Muscle of leg (tissue), 11 donors: ENCODE measurements around the gene CAPNS2. TPM values are rescaled to one million over a fixed set of nuclear protein-coding genes. Genes with fewer than 3 reads are reported as not detected.
"Not testable (repeated sequence)": the region's sequence is repeated elsewhere in the genome, so short reads cannot be mapped to it uniquely, and the experiment has no call there.

Experiments
- DNase-seq: peaks from one replicate; pipeline ENCODE4 v3.0.0; 2013
- H3K27ac ChIP-seq: one replicate; pipeline ENCODE4 v1.5.1; 2013; ENCODE audit warnings: mild to moderate bottlenecking, low read length, control low read depth
- H3K27me3 ChIP-seq: one replicate; pipeline ENCODE4 v1.6.1; 2013; ENCODE audit warnings: low read length; ENCODE audit not compliant: control insufficient read depth, insufficient read depth
- H3K36me3 ChIP-seq: one replicate; pipeline ENCODE4 v1.6.1; 2013; ENCODE audit warnings: low read length; ENCODE audit not compliant: control insufficient read depth, insufficient read depth
- H3K4me1 ChIP-seq: one replicate; pipeline ENCODE4 v1.6.1; 2013; ENCODE audit warnings: low read length; ENCODE audit not compliant: control insufficient read depth, insufficient read depth
- H3K4me3 ChIP-seq: one replicate; pipeline ENCODE4 v1.5.1; 2013; ENCODE audit warnings: low read length, control low read depth
- H3K9me3 ChIP-seq: replicated peaks from 2 replicates; pipeline ENCODE4 v1.6.1; 2013; ENCODE audit warnings: low read depth, low read length; ENCODE audit not compliant: control insufficient read depth
- WGBS: methylation state at CpG from one replicate; pipeline ENCODE4 v1.1.5; 2013; ENCODE audit warnings: missing lambda C conversion rate; ENCODE audit not compliant: insufficient coverage; 5-methylcytosine and 5-hydroxymethylcytosine counted together
- polyA plus RNA-seq, 8 donors: library from polyadenylated mRNA; unstranded; fragments of 120-200 nt; gene quantifications; one replicate each; pipeline versions ENCODE4 v1.2.1 to v1.2.3, GENCODE V29; 2013; ENCODE audit warnings: inconsistent platforms in 1 of 8, low replicate concordance in 1 of 8; ENCODE audit not compliant: insufficient read length in 8 of 8, insufficient read depth in 1 of 8
- total RNA-seq: library from RNA; stranded (reverse); fragments of 120-200 nt; gene quantifications from one replicate; pipeline ENCODE4 v1.2.4, GENCODE V29; 2013

CAPNS2 gene
- total and polyA plus RNA-seq, 9 donors, result 0.12 to 7.1 (median 0.17) TPM; not detected in 1

DNA sequence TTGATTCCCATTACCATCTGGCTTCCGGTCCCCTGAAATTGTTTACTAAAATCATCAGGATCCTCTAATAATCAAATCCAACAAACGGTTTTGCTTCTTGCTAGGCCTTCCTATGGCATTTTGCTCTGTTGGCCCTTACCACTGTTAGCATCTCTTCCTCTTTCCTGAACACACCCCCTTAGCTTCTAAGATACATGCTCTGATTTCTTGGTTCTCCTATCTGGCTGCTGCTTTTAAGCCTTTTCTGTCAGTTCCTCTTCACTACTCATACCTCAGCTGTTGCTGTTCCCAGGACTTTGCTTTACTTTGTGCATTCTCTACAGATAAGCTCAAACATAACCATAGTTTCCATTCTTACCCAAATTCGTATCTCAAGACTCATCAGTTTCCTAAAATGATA lies 11.4 kb downstream of the CAPNS2 start:
- DNase-seq, result peak; percentile 34
- WGBS, result 88% methylated on average over 3 of the region's 3 CpGs
- no peaks in the 10 kb centered on the region for H3K9me3 ChIP-seq
- H3K36me3 ChIP-seq, result peaks cover 18% of the 10 kb centered on the region
- H3K4me1 ChIP-seq, result peaks cover 6% of the 10 kb centered on the region
- no peak overlapping the region for H3K4me3 ChIP-seq
- H3K27me3 ChIP-seq, result no peaks in the 10 kb centered on the region
- no peak overlapping the region for H3K27ac ChIP-seq

DNA sequence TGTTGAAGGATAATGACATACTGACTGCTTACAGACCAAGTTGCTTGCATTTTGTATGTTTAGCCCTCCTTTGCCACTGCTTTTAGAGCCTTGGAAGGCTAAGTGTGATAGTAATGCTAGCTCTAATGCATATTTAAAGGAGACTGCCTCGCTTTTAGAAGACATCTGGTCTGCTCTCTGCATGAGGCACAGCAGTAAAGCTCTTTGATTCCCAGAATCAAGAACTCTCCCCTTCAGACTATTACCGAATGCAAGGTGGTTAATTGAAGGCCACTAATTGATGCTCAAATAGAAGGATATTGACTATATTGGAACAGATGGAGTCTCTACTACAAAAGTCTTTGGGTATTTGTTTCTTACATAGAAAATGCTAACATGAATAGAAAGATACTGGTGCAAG lies 19.1 kb downstream of the CAPNS2 start:
- H3K4me3 ChIP-seq, result no peak overlapping the region
- no peak for DNase-seq
- no peaks in the 10 kb centered on the region for H3K9me3 ChIP-seq
- no peaks in the 10 kb centered on the region for H3K4me1 ChIP-seq
- H3K27ac ChIP-seq, result no peak overlapping the region
- H3K27me3 ChIP-seq, result no peaks in the 10 kb centered on the region
- H3K36me3 ChIP-seq, result no peaks in the 10 kb centered on the region
- WGBS, result no CpG with 5 or more reads among the region's 2 CpGs

DNA sequence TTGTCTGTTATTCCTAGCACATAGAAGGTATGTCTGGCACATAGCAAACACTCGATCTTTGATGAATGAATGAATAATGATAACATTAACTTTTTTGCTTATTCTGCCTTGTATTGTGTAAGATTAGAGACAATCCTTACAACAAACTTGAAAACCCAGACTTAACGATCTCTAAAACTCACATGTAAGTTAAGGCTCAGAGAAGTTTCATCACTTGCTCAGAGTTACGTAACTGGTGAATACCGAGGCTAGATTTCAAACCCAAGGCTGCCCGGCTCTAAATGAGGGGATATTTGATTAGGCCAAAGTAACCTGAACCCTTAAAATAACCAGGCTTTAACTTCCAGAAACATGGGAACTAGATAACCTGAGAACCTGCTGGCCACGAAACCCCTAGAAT lies 22.3 kb downstream of the CAPNS2 start:
- Histone ChIP-seq H3K4me3 (no peak overlapping the region), H3K27me3 (no peaks in the 10 kb centered on the region), H3K36me3 (no peaks in the 10 kb centered on the region), H3K9me3 (no peaks in the 10 kb centered on the region), H3K4me1 (no peaks in the 10 kb centered on the region), H3K27ac (no peak overlapping the region)
- no CpG with 5 or more reads among the region's 6 CpGs for WGBS
- no peak for DNase-seq

DNA sequence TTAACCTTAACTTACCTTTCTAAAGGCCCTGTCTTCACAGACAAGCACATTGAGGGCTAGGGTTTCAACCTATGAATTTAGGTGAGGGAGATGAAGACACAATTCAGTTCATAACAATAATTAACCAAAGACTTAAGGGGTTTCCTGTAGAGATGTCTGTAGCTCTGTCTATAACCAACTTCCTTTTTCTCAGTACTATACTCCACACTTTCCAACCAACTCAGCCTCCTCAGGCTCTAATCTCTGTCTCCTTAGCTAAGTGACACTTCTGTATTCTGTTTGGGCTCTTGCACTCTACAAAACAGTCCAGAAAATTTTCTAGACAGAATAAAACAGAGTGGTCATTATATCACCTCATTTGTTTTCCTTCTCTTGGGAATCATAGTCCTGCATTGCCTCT lies 25.8 kb downstream of the CAPNS2 start:
- Histone ChIP-seq H3K9me3 (no peaks in the 10 kb centered on the region), H3K27me3 (no peaks in the 10 kb centered on the region), H3K27ac (no peak overlapping the region)

DNA sequence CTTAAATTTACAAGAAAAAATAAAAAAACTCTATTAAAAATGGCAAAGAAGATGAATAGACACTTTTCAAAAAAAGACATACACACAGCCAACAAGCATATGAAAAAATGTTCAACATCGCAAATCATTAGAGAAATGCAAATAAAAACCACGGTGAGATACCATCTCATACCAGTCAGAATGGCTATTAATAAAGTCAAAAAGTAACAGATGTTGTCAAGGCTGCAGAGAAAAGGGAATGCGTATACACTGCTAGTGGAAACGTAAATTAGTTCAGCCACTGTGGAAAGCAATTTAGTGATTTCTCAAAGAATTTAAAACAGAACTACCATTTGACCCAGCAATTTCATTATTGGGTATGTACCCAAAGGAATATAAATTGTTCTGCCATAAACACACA lies 31.4 kb downstream of the CAPNS2 start:
- no CpG with 5 or more reads among the region's 4 CpGs for WGBS

More for the DNA sequence above, 25.8 kb downstream of the CAPNS2 start:
- Histone ChIP-seq H3K4me1 (no peaks in the 10 kb centered on the region), H3K36me3 (no peaks in the 10 kb centered on the region), H3K4me3 (no peak overlapping the region)
- no peak for DNase-seq

DNA sequence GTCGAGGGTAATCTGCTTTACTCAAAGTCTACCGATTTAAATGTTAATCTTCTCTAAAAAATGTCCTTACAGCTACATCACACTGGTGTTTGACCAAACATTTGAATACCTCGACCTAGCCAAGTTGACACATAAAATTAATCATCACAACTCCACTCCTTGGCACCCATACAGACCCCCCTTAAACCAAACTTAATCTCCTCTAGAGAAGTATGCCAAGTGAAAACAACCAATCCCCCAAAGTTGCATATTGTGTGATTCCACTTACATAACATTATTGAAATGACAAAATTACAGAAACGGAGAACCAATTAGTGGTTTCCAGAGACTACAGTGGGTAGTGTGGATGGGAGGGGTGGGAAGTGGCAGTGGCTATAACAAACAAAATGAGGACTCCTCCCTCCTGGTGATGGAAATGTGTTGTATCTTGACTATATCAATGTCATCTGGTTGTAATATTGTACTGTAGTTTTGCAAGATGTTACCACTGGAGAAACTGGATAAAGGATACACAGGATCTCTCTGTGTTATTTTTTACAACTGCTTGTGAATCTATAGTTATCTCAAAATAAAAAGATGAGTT lies 39.4 kb downstream of the CAPNS2 start:
- WGBS, result 57% methylated on average over 3 of the region's 4 CpGs
- H3K4me3 ChIP-seq, result no peak overlapping the region
- H3K9me3 ChIP-seq, result no peaks in the 10 kb centered on the region
- H3K4me1 ChIP-seq, result no peaks in the 10 kb centered on the region
- no peaks in the 10 kb centered on the region for H3K36me3 ChIP-seq
- H3K27ac ChIP-seq, result no peak overlapping the region
- DNase-seq, result peak; percentile 27
- H3K27me3 ChIP-seq, result no peaks in the 10 kb centered on the region

More for the DNA sequence above, 31.4 kb downstream of the CAPNS2 start:
- Histone ChIP-seq H3K27me3 (no peaks in the 10 kb centered on the region), H3K27ac (no peak overlapping the region), H3K4me1 (no peaks in the 10 kb centered on the region), H3K36me3 (no peaks in the 10 kb centered on the region), H3K9me3 (no peaks in the 10 kb centered on the region), H3K4me3 (no peak overlapping the region)
- no peak for DNase-seq

DNA sequence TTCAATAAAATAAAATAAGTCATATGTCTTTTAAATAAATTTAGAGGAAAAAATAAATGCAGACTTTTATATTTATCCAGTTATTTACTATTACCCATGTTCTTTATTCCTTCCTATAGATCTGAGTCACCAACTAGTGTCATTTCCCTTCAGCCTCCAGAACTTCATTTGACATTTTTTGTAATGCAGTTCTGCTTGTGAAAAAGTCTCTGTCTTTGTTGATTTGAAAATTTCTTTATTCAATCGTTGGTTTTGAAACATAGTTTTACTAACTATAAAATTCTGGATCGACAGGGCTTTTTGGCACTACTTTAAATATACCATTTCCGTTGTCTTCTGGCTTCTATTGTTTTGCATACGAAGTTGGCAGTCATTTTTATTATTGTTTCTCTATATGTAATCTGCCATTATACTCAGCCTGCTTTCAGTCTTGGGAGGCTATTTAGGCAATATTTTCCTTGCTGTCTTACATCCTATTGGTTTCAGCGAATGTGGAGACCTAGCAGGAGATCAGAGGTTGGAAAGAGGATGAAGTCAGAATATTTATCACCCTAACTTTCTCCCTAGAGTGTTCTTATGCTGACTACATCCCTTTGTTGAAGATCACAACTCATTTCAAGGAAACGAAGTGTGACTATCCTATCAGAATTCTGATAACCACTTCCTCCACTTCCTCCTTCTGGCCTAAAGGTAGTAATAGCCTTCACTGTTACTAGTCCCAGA lies 47.3 kb downstream of the CAPNS2 start:
- no CpG with 5 or more reads among the region's 6 CpGs for WGBS
- Histone ChIP-seq H3K4me3 (no peak overlapping the region), H3K4me1 (no peaks in the 10 kb centered on the region), H3K27ac (no peak overlapping the region), H3K27me3 (no peaks in the 10 kb centered on the region), H3K36me3 (no peaks in the 10 kb centered on the region), H3K9me3 (no peaks in the 10 kb centered on the region)
- no peak for DNase-seq

DNA sequence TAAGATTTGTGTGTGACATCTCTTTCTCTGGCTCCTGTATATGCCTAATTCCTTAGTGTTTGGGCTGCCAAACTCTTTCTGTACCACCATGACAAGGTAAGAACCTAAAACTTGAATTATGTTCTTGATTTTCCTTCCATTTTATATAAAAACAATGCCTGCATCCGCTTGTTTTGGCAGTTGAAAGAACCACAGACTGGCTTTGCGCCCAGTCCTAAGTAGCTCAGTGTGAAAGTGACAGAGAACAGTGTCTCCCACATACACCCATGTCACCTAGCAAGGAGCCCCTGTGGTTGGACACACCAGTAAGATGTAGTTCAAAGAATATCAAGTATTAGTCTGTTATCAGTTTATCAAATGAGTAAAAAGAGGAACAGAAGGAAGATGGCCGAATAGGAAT lies 48.6 kb downstream of the CAPNS2 start:
- WGBS, result 100% methylated on average over 1 of the region's 3 CpGs
- Histone ChIP-seq H3K27ac (no peak overlapping the region), H3K4me1 (no peaks in the 10 kb centered on the region)

DNA sequence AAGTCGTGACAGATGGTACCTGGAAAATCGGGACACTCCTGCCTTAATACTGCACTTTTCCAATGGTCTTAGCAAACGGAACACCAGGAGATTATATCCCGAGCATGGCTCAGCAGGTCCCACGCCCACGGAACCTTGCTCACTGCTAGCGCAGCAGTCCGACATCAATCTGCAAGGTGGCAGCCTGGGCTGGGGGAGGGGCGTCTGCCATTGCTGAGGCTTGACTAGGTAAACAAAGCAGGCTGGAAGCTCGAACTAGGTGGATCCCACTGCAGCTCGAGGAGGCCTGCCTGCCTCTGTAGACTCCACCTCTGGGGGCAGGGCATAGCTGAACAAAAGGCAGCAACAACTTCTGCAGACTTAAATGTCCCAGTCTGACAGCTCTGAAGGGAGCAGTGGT lies 49.2 kb downstream of the CAPNS2 start:
- WGBS, result 86% methylated on average over 11 of the region's 11 CpGs
- not testable (repeated sequence) for H3K4me1 ChIP-seq, H3K9me3 ChIP-seq, DNase-seq, H3K4me3 ChIP-seq, H3K27ac ChIP-seq, H3K27me3 ChIP-seq, H3K36me3 ChIP-seq

More for the DNA sequence above, 48.6 kb downstream of the CAPNS2 start:
- H3K4me3 ChIP-seq, result no peak overlapping the region
- no peaks in the 10 kb centered on the region for H3K9me3 ChIP-seq
- no peak for DNase-seq
- no peaks in the 10 kb centered on the region for H3K27me3 ChIP-seq
- no peaks in the 10 kb centered on the region for H3K36me3 ChIP-seq
